ENCODE results near the gene SLC6A19. TPM values are rescaled to one million over a fixed set of nuclear protein-coding genes. Genes with fewer than 3 reads are reported as not detected.

The SLC6A19 gene
- total and polyA plus RNA-seq, 9 donors, result 0.08 to 1.5 TPM; not detected in 7

- peaks cover 3% of the 10 kb centered on the region for H3K4me1 ChIP-seq (ENCODE audit: insufficient read depth)
- no peak for DNase-seq
- H3K27me3 ChIP-seq, result no peaks in the 10 kb centered on the region
- TF ChIP-seq CTCF (IDR thresholded peaks at IDR 0.05) (no peak), EP300 (IDR thresholded peaks at IDR 0.05) (no peak), POLR2A (IDR thresholded peaks at IDR 0.05) (no peak)
- 90 to 95% (median 92%) methylated on average over 20 of the region's 20 CpGs for WGBS, 3 donors
- H3K27ac ChIP-seq, result no peak overlapping the region
- no peaks in the 10 kb centered on the region for H3K36me3 ChIP-seq
- no peaks in the 10 kb centered on the region for H3K9me3 ChIP-seq
- intact Hi-C loops (cut with DNase I), result no loop called here
- no peak overlapping the region for H3K4me3 ChIP-seq
Measured at GRCh38 chr5:1172007-1172581, 29.3 kb upstream of the SLC6A19 start.

DNA sequence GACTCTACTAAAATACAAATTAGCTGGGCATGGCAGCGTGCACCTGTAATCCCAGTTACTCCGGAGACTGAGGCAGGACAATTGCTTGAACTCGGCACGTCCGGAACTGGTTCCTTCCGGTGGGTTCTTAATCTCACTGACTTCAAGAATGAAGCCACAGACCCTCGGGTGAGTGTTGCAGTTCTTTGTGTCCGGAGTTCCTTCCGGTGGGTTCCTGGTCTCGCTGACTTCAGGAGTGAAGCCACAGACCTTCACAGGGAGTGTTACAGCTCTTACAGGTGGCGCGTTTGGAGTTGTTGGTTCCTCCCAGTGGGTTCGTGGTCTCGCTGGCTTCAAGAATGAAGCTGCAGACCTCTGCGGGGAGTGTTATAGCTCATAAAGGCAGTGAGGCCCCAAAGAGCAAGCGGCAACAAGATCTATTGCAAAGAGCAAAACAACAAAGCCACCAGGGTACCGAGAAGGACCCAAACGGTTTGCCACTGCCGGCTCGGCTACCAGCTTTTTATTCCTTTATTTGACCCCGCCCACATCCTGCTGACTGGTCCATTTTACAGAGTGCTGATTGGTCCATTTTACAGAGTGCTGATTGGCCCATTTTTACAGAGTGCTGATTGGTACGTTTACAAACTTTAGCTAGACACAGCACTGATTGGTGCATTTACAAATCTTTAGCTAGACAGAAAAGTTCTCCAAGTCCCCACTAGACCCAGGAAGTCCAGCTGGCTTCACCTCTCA lies 28.6 kb upstream of the SLC6A19 start:
- intact Hi-C loops (cut with DNase I), result no loop called here
- WGBS, 3 donors, result 86 to 89% (median 88%) methylated on average over 22 of the region's 22 CpGs
- no peak for TF ChIP-seq CTCF (IDR thresholded peaks at IDR 0.05)
- TF ChIP-seq POLR2A (IDR thresholded peaks at IDR 0.05), result no peak
- TF ChIP-seq EP300 (IDR thresholded peaks at IDR 0.05), result no peak

DNA sequence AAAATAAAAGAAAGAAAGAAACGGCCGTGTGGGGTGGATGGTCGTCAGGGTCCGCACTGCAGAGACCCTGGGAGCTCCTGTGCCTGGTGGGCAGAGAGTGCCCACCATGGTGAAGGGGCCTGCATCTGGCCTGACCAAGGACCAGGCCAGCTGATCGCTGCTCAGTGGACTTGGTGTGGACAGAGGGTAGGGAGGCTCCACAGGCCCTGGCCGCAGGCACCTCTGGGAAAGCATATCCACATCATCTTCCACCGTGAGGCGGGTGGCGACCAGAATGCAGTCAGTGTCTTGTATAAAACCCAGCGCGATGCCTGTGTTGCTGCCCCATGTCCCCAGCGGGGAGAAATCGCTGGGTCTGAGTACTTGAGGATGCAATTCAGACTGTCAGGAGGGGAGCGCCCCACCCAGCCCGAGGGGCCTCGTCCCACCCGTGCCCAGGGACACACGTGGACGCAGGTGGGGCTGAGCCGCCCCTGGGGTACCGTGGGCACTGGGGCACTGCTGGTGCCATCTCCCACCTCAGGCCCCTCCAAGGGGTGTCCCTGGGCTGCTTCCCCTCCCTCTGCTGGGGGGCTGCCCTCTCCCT lies 27.8 kb upstream of the SLC6A19 start:
- H3K4me3 ChIP-seq, result no peak overlapping the region
- H3K27me3 ChIP-seq, result no peaks in the 10 kb centered on the region
- no peak overlapping the region for H3K27ac ChIP-seq
- no peak for DNase-seq
- 84 to 91% (median 90%) methylated on average over 21 of the region's 21 CpGs for WGBS, 3 donors
- no peaks in the 10 kb centered on the region for H3K36me3 ChIP-seq
- intact Hi-C loops (cut with DNase I), result no loop called here
- TF ChIP-seq EP300 (IDR thresholded peaks at IDR 0.05), result no peak
- TF ChIP-seq POLR2A (IDR thresholded peaks at IDR 0.05), result no peak
- no peak for TF ChIP-seq CTCF (IDR thresholded peaks at IDR 0.05)
- no peaks in the 10 kb centered on the region for H3K4me1 ChIP-seq (ENCODE audit: insufficient read depth)
- H3K9me3 ChIP-seq, result no peaks in the 10 kb centered on the region

More for the DNA sequence above, 28.6 kb upstream of the SLC6A19 start:
- Histone ChIP-seq H3K4me1 (ENCODE audit: insufficient read depth) (peaks cover 1% of the 10 kb centered on the region), H3K27me3 (no peaks in the 10 kb centered on the region), H3K9me3 (no peaks in the 10 kb centered on the region), H3K4me3 (no peak overlapping the region), H3K36me3 (no peaks in the 10 kb centered on the region), H3K27ac (no peak overlapping the region)
- DNase-seq, result no peak

- Histone ChIP-seq H3K4me3 (no peak overlapping the region), H3K36me3 (no peaks in the 10 kb centered on the region), H3K4me1 (ENCODE audit: insufficient read depth) (no peaks in the 10 kb centered on the region), H3K9me3 (no peaks in the 10 kb centered on the region), H3K27ac (no peak overlapping the region), H3K27me3 (no peaks in the 10 kb centered on the region)
- TF ChIP-seq CTCF (IDR thresholded peaks at IDR 0.05), result no peak
- TF ChIP-seq EP300 (IDR thresholded peaks at IDR 0.05), result no peak
- no peak for TF ChIP-seq POLR2A (IDR thresholded peaks at IDR 0.05)
- intact Hi-C loops (cut with DNase I), result no loop called here
- WGBS, 3 donors, result 38 to 46% (median 42%) methylated on average over 27 of the region's 27 CpGs
- DNase-seq, result peak in 2 of 5 donors; percentile 47 to 58
Measured at GRCh38 chr5:1174122-1174936, 27.1 kb upstream of the SLC6A19 start.
